Gastroesophageal sphincter (tissue), 4 donors: ENCODE results near the gene INPP4B. TPM values are rescaled to one million over a fixed set of nuclear protein-coding genes. Genes with fewer than 3 reads are reported as not detected.

ENCODE experiments used
- ATAC-seq: fragments of 150-250 bp; one replicate; pipeline ENCODE4 v1.9.1; 2016; ENCODE audit warnings: mild to moderate bottlenecking, moderate library complexity
- H3K27ac ChIP-seq, 4 donors: fragments of 200-600 bp; sonication (generic) in 3 of 4; 1 replicate in 3 of 4; 2 replicates in 1 of 4; pipeline ENCODE4 v1.5.1; 2016 to 2019
- H3K27me3 ChIP-seq: fragments of 200-600 bp; sonication (generic); one replicate; pipeline ENCODE4 v1.5.1; 2019
- H3K36me3 ChIP-seq, 2 donors: fragments of 200-600 bp; sonication (generic); one replicate each; pipeline ENCODE4 v1.5.1; 2019; ENCODE audit warnings: control low read depth in 1 of 2
- H3K4me1 ChIP-seq, 3 donors: fragments of 200-600 bp; sonication (generic); 1 replicate in 2 of 3; 2 replicates in 1 of 3; pipeline ENCODE4 v1.5.1; 2016 to 2019; ENCODE audit warnings: control low read depth in 2 of 3
- H3K4me3 ChIP-seq, 2 donors: fragments of 200-600 bp; sonication (generic); one replicate each; pipeline ENCODE4 v1.5.1; 2019; ENCODE audit warnings: mild to moderate bottlenecking in 1 of 2, moderate library complexity in 1 of 2
- H3K9me3 ChIP-seq, 3 donors: fragments of 200-600 bp; sonication (generic); one replicate each; pipeline ENCODE4 v1.5.1; 2017 to 2019; ENCODE audit warnings: control low read depth in 2 of 3
- CTCF ChIP-seq, 4 experiments: fragments of 200-600 bp in 2 of 4; fragments of 450-650 bp in 2 of 4; sonication (generic) in 1 of 4; IDR thresholded peaks; one replicate each; pipeline ENCODE4 v1.5.1; 2017 to 2019; ENCODE audit warnings: antibody characterized with exemption in 4 of 4, mild to moderate bottlenecking in 2 of 4, moderate library complexity in 2 of 4
- EP300 ChIP-seq: sonication (generic); formaldehyde crosslinking; IDR thresholded peaks from one replicate; pipeline ENCODE4 v1.6.1; 2017; ENCODE audit warnings: antibody characterized with exemption, mild to moderate bottlenecking
- POLR2A ChIP-seq, 2 donors: fragments of 450-650 bp; IDR thresholded peaks; one replicate each; pipeline ENCODE4 v1.6.1; 2017; ENCODE audit warnings: antibody characterized with exemption in 2 of 2, mild to moderate bottlenecking in 2 of 2, moderate library complexity in 1 of 2
- POLR2AphosphoS5 ChIP-seq: sonication (generic); formaldehyde crosslinking; IDR thresholded peaks from one replicate; pipeline ENCODE4 v1.6.1; 2017; ENCODE audit warnings: antibody characterized with exemption
- WGBS, 2 donors: methylation state at CpG; one replicate each; pipeline ENCODE4 v1.1.5; 2018; ENCODE audit warnings: low coverage in 1 of 2; 5-methylcytosine and 5-hydroxymethylcytosine counted together
- total RNA-seq, 4 donors: library from RNA; depleted of rRNA; stranded (reverse); fragments of >200 nt; gene quantifications; one replicate each; pipeline ENCODE4 v1.1.0, GENCODE V29; 2016

Gene INPP4B
- total RNA-seq, 4 donors from 2014 or later = 17.6 to 63.8 (median 31.3) TPM

- no peak overlapping the region for H3K27ac ChIP-seq
- no peaks in the 10 kb centered on the region for H3K36me3 ChIP-seq
- TF ChIP-seq POLR2A (IDR thresholded peaks at IDR 0.05) = no peak
- no peak for TF ChIP-seq EP300
- TF ChIP-seq POLR2AphosphoS5 = no peak
- no peak for TF ChIP-seq CTCF (IDR thresholded peaks at IDR 0.05)
- H3K4me1 ChIP-seq = peaks cover 0 to 24% (median 0%) of the 10 kb centered on the region in 3 donors
- no peak overlapping the region for H3K4me3 ChIP-seq
- H3K27me3 ChIP-seq = no peaks in the 10 kb centered on the region
- no peaks in the 10 kb centered on the region for H3K9me3 ChIP-seq
- ATAC-seq = no peak
- WGBS, 2 donors = 93% methylated on average over 5 of the region's 5 CpGs; no CpG with 5 or more reads in 1 of the 2 donors
Measured at GRCh38 chr4:142330311-142330710, 515.8 kb downstream of the INPP4B start.

DNA sequence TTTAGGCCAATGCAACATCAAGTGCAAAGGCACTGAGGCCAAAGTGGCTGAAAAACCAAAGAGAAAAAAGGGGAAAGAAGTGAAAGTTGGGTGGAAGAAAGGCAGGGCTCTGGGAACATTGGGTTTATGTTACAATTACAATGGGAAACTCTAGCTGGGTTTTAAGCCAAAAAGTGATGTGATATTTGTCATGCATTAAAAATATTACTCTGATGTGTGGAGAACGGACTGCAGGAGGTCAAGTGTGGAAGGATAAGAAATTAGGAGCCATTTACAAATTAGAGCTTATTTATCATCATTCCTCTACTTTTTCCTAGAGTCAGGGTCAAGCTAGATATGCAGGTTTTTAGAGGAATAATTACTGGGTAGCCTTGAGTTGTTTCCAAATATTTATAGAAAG is 516.8 kb downstream of the INPP4B start:
- TF ChIP-seq CTCF (IDR thresholded peaks at IDR 0.05) (no peak), POLR2AphosphoS5 (no peak), EP300 (no peak), POLR2A (IDR thresholded peaks at IDR 0.05) (no peak)
- no peak overlapping the region for H3K4me3 ChIP-seq
- H3K36me3 ChIP-seq = no peaks in the 10 kb centered on the region
- H3K4me1 ChIP-seq = peaks cover 0 to 24% (median 0%) of the 10 kb centered on the region in 3 donors
- no peaks in the 10 kb centered on the region for H3K27me3 ChIP-seq
- no peaks in the 10 kb centered on the region for H3K9me3 ChIP-seq
- ATAC-seq = no peak
- 53 to 60% methylated on average over 1 of the region's 1 CpG for WGBS, 2 donors
- H3K27ac ChIP-seq = no peak overlapping the region

- WGBS, 2 donors = 91 to 100% methylated on average over 3 to 4 of the region's 4 CpGs
Measured at GRCh38 chr4:142326181-142326580, 519.9 kb downstream of the INPP4B start.

DNA sequence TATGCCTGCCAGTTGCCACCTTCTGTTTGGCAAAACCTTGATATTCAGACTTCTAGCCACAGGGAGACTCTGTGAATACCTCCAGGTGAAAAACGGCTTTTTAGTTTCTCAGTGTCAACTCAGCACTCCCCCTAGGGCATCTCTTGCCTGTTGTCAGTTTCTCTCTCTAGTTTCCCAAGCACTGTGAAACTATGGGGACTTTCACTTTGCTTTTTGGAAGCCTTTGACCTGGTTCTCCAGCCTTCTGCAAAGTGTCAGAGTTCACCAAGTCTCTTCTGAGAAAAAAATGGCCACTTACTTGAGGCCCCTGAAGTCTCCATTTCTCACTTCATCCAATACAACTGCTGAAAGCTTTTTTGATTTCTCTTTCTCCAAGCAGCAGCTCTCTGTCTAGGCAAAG is 521.5 kb downstream of the INPP4B start:
- no peak overlapping the region for H3K4me3 ChIP-seq
- H3K36me3 ChIP-seq = no peaks in the 10 kb centered on the region
- peaks cover 0 to 5% (median 0%) of the 10 kb centered on the region in 3 donors for H3K4me1 ChIP-seq
- 57 to 100% methylated on average over 1 of the region's 1 CpG for WGBS, 2 donors
- no peak for ATAC-seq
- H3K27ac ChIP-seq = no peak overlapping the region
- no peaks in the 10 kb centered on the region for H3K27me3 ChIP-seq
- H3K9me3 ChIP-seq = no peaks in the 10 kb centered on the region
- TF ChIP-seq POLR2AphosphoS5 (no peak), CTCF (IDR thresholded peaks at IDR 0.05) (no peak), POLR2A (IDR thresholded peaks at IDR 0.05) (no peak), EP300 (no peak)

More at GRCh38 chr4:142326181-142326580, 519.9 kb downstream of the INPP4B start:
- H3K36me3 ChIP-seq = no peaks in the 10 kb centered on the region
- TF ChIP-seq POLR2AphosphoS5 (no peak), POLR2A (IDR thresholded peaks at IDR 0.05) (no peak), EP300 (no peak), CTCF (IDR thresholded peaks at IDR 0.05) (no peak)
- ATAC-seq = no peak
- H3K4me1 ChIP-seq = peaks cover 0 to 18% (median 0%) of the 10 kb centered on the region in 3 donors
- H3K9me3 ChIP-seq = no peaks in the 10 kb centered on the region
- H3K4me3 ChIP-seq = no peak overlapping the region
- H3K27ac ChIP-seq = no peak overlapping the region
- no peaks in the 10 kb centered on the region for H3K27me3 ChIP-seq

- H3K9me3 ChIP-seq = no peaks in the 10 kb centered on the region
- H3K4me1 ChIP-seq = no peaks in the 10 kb centered on the region
- TF ChIP-seq EP300 (no peak), POLR2AphosphoS5 (no peak), CTCF (IDR thresholded peaks at IDR 0.05) (no peak), POLR2A (IDR thresholded peaks at IDR 0.05) (no peak)
- WGBS, 2 donors = 94 to 97% methylated on average over 2 of the region's 2 CpGs
- H3K27ac ChIP-seq = no peak overlapping the region
- H3K4me3 ChIP-seq = no peak overlapping the region
- H3K27me3 ChIP-seq = no peaks in the 10 kb centered on the region
- H3K36me3 ChIP-seq = no peaks in the 10 kb centered on the region
- ATAC-seq = no peak
Measured at GRCh38 chr4:142322996-142323395, 523.1 kb downstream of the INPP4B start.
